Ramos (cell line): Measurements from ENCODE around the gene RUBCN.
"Not testable (repeated sequence)": the region's sequence is repeated elsewhere in the genome, so short reads cannot be mapped to it uniquely, and the experiment has no call there.

Experiments
- in situ Hi-C: fragments of 300-500 bp; cut with MboI; formaldehyde crosslinking; loops from one replicate; pipeline ENCODE4 v1.14.3; 2022; ENCODE audit warnings: low sequenced_read_pairs; ENCODE audit not compliant: unreplicated experiment

RUBCN gene

GRCh38 chr3:197626404-197627157, 110.1 kb downstream of the RUBCN start:
- in situ Hi-C loops = not testable (repeated sequence)

DNA sequence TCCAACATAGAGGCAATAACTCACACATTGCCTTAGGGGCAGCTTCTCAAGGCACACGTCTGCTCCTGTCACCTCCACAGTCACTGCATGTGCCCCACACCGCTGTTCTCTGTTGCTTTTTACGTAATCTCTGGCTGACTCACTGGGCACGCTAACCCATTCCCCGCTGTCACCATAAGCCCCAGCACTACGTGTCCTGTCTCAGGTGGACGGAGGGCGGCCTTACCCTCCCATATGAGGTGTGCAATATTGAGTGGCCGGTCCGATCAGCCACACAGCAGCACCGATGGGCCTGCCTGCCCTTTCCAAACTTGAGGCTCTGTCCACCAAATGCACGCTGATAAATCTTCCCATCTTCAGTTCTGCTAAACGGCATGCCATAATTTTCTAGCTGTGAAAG, 115.2 kb downstream of the RUBCN start:
- in situ Hi-C loops = not testable (repeated sequence)
